Kidney tubule cell (primary cell): Measurements from ENCODE around the gene DEFB114.

Experiments
- DNase-seq: peaks from one replicate; pipeline ENCODE4 v3.0.0-alpha.2; 2018; ENCODE audit warnings: low spot score

Gene DEFB114

GRCh38 chr6:49935387-49935786 is 28.6 kb downstream of the DEFB114 start:
- no peak for DNase-seq

- DNase-seq = no peak
Observed at GRCh38 chr6:49934770-49935169, 29.2 kb downstream of the DEFB114 start.

GRCh38 chr6:49933526-49933925 is 30.4 kb downstream of the DEFB114 start:
- no peak for DNase-seq

- no peak for DNase-seq
Observed at GRCh38 chr6:49929340-49929739, 34.6 kb downstream of the DEFB114 start.

GRCh38 chr6:49923826-49924225 is 40.1 kb downstream of the DEFB114 start:
- no peak for DNase-seq

GRCh38 chr6:49919935-49920644 is 43.9 kb downstream of the DEFB114 start:
- no peak for DNase-seq

- DNase-seq = no peak
Observed at GRCh38 chr6:49919261-49919660, 44.7 kb downstream of the DEFB114 start.

- no peak for DNase-seq
Observed at GRCh38 chr6:49918787-49919186, 45.2 kb downstream of the DEFB114 start.

- no peak for DNase-seq
Observed at GRCh38 chr6:49915035-49915434, 48.9 kb downstream of the DEFB114 start.

- DNase-seq = no peak
Observed at GRCh38 chr6:49913636-49914375, 50.2 kb downstream of the DEFB114 start.

GRCh38 chr6:49912196-49912595 is 51.8 kb downstream of the DEFB114 start:
- no peak for DNase-seq

- DNase-seq = no peak
Observed at GRCh38 chr6:49911252-49911651, 52.7 kb downstream of the DEFB114 start.
